Activated CD4-positive, alpha-beta T cell treated with anti-CD3 and anti-CD28 coated beads for 36 hours (primary cell): Measurements from ENCODE around the gene SCNN1A. TPM values are rescaled to one million over a fixed set of nuclear protein-coding genes. Genes with fewer than 3 reads are reported as not detected.

Source experiments
- ATAC-seq: fragments of 200-7000 bp; cut with Tn5 transposase; one replicate; pipeline ENCODE4 v1.10.0; 2021; ENCODE audit warnings: mild to moderate bottlenecking, moderate library complexity
- CTCF ChIA-PET: fragments of 350-600 bp; sonication (Branson Sonifier 250); formaldehyde crosslinking; loops from one replicate; lab custom pipeline; 2021; ENCODE audit warnings: antibody characterized with exemption; lab: Charles Lee
- POLR2A ChIA-PET: fragments of 350-600 bp; sonication (Branson Sonifier 250); formaldehyde crosslinking; loops from one replicate; lab custom pipeline; 2021; ENCODE audit warnings: antibody characterized with exemption, inconsistent platforms; lab: Charles Lee
- DNase-seq: peaks from one replicate; pipeline ENCODE4 v3.0.0-alpha.2; 2020
- H3K27ac Mint-ChIP-seq: one replicate; pipeline ENCODE4 v1.8.0; 2021; ENCODE audit warnings: mixed read lengths
- H3K27me3 Mint-ChIP-seq: one replicate; pipeline ENCODE4 v1.8.0; 2021; ENCODE audit warnings: mixed read lengths
- H3K36me3 Mint-ChIP-seq: one replicate; pipeline ENCODE4 v1.8.0; 2021; ENCODE audit warnings: low read depth, mixed read lengths
- H3K4me1 Mint-ChIP-seq: one replicate; pipeline ENCODE4 v1.8.0; 2021; ENCODE audit warnings: mixed read lengths
- H3K4me3 Mint-ChIP-seq: one replicate; pipeline ENCODE4 v1.8.0; 2021; ENCODE audit warnings: mild to moderate bottlenecking, moderate library complexity, mixed read lengths
- H3K9me3 Mint-ChIP-seq: one replicate; pipeline ENCODE4 v1.8.0; 2021; ENCODE audit warnings: low read depth, mixed read lengths
- intact Hi-C, 2 experiments: fragments of 100-400 bp; cut with DNase I in 1 of 2; cut with micrococcal nuclease in 1 of 2; formaldehyde crosslinking; loops; one replicate each; pipeline versions ENCODE4 v1.14.2 to v1.15.1; 2022 to 2024; cut with DNase I, micrococcal nuclease
- total RNA-seq, 2 experiments: library from RNA; stranded (reverse); gene quantifications; one replicate each; pipeline ENCODE4 v1.2.3, GENCODE V29; 2021

The SCNN1A gene
- total RNA-seq, 2 experiments from 2014 or later: 0.05 TPM; not detected in 1

DNA sequence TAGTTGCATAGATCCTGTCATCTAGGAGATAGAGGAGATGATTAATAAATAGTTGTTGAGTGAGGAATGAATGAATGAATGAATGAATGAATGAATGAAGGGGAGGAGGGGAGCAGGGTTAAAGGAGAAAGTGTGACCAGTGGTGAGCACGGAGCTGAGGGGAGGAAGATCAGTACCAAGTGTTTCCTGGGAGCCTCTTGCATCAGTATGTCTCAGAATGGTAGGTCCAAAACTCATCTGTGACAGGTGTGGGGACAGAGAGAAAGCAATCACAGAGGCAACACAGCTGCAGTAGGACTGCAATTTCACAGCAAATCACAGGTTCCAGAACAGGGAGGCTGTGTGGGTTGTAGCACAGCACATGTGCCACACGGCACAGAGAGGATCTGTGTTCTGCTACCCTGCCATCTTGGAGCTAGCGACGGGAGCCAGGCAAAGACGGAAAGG is 19.0 kb downstream of the SCNN1A start:
- no peak overlapping the region for H3K4me3 Mint-ChIP-seq
- no peaks in the 10 kb centered on the region for H3K9me3 Mint-ChIP-seq
- no peaks in the 10 kb centered on the region for H3K36me3 Mint-ChIP-seq
- intact Hi-C loops: no loop called here
- DNase-seq (no peak), ATAC-seq (no peak)
- no peak overlapping the region for H3K27ac Mint-ChIP-seq
- ChIA-PET POLR2A (interaction anchor here (1.4 kb wide), 1 partner anchor 114 kb away, joined by 4 read pairs; the partner anchor contains the start of gene VAMP1), CTCF (interaction anchor here (0.7 to 0.9 kb wide), 5 partner anchors 11 to 308 kb away, joined by 3 to 4 read pairs (median 3); no protein-coding TSS in a partner anchor)
- H3K27me3 Mint-ChIP-seq: no peaks in the 10 kb centered on the region
- peaks cover 12% of the 10 kb centered on the region for H3K4me1 Mint-ChIP-seq

DNA sequence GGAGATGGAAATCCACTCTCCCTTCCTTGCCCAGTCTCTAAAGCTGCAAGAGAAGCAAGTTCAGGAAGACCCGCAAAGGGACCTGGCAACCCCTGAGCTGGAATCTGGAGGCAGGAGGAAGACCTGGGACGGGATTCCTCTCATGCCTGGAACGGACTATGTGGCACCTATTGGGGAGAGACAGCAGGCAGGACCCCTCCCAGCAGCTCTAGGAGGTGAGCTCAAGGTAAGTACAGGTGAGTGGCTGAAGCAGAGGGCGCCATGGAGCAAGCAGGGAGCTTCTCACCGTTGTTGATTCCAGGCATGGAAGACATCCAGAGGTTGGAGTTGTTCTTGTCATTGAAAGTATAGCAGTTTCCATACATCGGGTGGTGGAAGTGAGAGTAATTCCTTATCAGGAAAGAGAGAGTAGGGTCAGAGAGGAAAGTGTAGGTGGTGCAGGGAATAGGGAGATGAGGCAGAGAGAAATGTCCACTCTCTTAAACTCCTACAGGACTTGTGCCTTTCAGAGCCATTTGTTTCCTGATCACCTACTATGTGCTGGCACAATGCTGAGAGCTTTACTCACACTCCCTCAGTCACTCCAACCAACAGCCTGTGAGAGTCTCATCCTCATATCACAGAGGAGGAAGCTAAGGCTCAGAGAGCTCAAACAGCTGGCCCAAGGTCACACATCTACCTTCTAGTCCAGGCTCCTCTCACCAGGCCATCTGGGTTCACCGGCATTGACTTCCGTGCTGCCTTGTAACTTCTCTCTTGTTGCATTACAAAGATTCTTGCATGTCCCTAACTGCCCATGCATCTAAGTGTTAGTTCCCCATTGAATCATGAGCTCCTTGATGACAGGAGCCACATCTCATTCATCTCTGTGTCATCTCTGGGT is 19.6 kb downstream of the SCNN1A start:
- CTCF ChIA-PET: interaction anchor here (0.6 to 0.9 kb wide), 6 partner anchors 10 to 307 kb away, joined by 3 to 4 read pairs (median 3); no protein-coding TSS in a partner anchor
- intact Hi-C loops: no loop called here
- Mint-ChIP-seq H3K36me3 (no peaks in the 10 kb centered on the region), H3K4me3 (no peak overlapping the region), H3K4me1 (peaks cover 6% of the 10 kb centered on the region), H3K9me3 (no peaks in the 10 kb centered on the region), H3K27me3 (no peaks in the 10 kb centered on the region), H3K27ac (no peak overlapping the region)
- ATAC-seq (no peak), DNase-seq (no peak)
- POLR2A ChIA-PET: interaction anchor here (0.5 to 1.4 kb wide), 2 partner anchors 114 to 119 kb away, joined by 4 read pairs; partner anchors contain the start of gene VAMP1

- Mint-ChIP-seq H3K4me3 (no peak overlapping the region), H3K27me3 (no peaks in the 10 kb centered on the region), H3K27ac (no peak overlapping the region), H3K4me1 (no peaks in the 10 kb centered on the region), H3K9me3 (no peaks in the 10 kb centered on the region), H3K36me3 (no peaks in the 10 kb centered on the region)
- ATAC-seq: no peak
- ChIA-PET POLR2A (no interaction called here), CTCF (interaction anchor here (0.7 kb wide), 1 partner anchor 15 kb away, joined by 3 read pairs; no protein-coding TSS in a partner anchor)
- DNase-seq: no peak
- intact Hi-C loops: no loop called here
Observed at GRCh38 chr12:6354495-6355393, 20.6 kb downstream of the SCNN1A start.

GRCh38 chr12:6352193-6353173 is 22.9 kb downstream of the SCNN1A start:
- Mint-ChIP-seq H3K27me3 (no peaks in the 10 kb centered on the region), H3K36me3 (no peaks in the 10 kb centered on the region), H3K4me3 (no peak overlapping the region), H3K4me1 (peaks cover 2% of the 10 kb centered on the region), H3K27ac (no peak overlapping the region), H3K9me3 (no peaks in the 10 kb centered on the region)
- ChIA-PET CTCF (interaction anchor here (0.8 to 1.1 kb wide), 2 partner anchors 9 to 440 kb away, joined by 3 read pairs; no protein-coding TSS in a partner anchor), POLR2A (no interaction called here)
- ATAC-seq: no peak
- intact Hi-C loops: no loop called here
- DNase-seq: no peak

DNA sequence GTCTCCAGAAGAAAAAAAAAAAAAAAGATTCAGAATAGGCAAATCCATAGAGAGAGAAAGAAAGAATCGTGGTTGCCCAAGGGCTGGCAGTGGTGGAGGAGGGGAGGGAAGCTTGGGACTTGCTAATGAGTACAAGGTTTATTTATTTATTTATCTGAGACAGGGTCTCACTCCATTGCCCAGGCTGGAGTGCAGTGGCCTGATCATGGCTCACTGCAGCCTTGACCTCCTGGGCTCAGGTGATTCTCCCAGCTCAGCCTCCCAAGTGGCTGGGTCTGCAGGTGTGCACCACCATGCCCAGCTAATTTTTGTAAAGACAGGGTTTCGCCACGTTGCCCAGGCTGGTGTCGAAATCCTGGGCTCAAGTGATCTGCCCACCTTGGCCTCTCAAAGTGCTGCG is 23.7 kb downstream of the SCNN1A start:
- intact Hi-C loops: no loop called here

DNA sequence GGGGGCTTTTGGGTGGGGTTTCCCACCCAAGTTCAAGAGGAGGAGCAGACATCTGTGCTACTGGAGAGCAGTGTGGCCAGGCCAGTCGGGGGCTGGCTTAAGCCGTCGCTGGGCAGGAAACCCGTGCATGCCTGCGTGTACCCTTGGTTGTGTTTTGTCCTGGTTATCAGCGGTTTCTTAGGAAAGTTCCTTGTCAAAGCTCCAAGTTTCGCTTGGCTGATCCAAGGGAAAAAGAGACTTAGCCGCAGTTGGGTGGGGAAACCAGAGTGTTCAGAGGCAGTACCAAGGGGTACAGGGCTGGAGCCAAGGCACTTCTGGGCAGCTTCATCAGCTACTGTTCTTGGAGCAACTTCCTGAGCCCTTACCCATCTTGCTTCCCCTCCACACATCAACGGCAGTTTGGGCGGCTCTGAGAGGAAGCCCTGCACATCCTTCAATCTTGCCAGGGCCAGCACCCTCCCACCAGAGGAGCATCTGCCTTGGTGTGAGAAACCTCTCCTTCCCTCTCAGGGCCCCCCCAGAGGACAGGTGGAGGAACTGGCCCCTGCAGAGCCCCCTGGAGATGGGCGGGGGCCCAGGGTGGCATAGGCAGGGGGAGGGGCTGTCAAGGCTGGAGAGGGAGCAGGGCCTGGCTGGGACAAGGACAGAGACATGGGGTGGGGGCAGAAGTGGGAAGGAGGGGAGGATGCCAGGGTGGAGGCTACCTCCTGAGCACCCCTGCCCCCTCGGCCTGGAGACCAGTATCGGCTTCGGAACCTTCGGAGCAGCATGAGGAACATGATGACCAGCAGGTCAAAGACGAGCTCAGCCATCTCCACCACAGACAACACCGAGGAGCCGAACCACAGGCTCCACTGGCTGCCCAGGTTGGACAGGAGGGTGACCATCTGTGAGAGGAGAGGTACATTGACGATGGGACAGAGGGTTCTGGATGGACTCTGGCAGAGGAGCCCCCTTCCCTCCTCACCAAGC is 27.7 kb downstream of the SCNN1A start:
- H3K9me3 Mint-ChIP-seq: no peaks in the 10 kb centered on the region
- CTCF ChIA-PET: interaction anchor here (0.6 to 0.7 kb wide), 2 partner anchors 129 to 405 kb away, joined by 4 read pairs; partner anchors contain the start of gene MLF2
- no peaks in the 10 kb centered on the region for H3K36me3 Mint-ChIP-seq
- POLR2A ChIA-PET: interaction anchor here (0.7 kb wide), 1 partner anchor 8 kb away, joined by 3 read pairs; no protein-coding TSS in a partner anchor
- H3K4me3 Mint-ChIP-seq: no peak overlapping the region
- H3K4me1 Mint-ChIP-seq: peaks cover 38% of the 10 kb centered on the region
- ATAC-seq: no peak
- no peaks in the 10 kb centered on the region for H3K27me3 Mint-ChIP-seq
- no peak for DNase-seq
- H3K27ac Mint-ChIP-seq: no peak overlapping the region
- intact Hi-C loops: no loop called here

More for the DNA sequence above, 23.7 kb downstream of the SCNN1A start:
- no peak for DNase-seq
- Mint-ChIP-seq H3K27ac (no peak overlapping the region), H3K4me3 (no peak overlapping the region), H3K4me1 (peaks cover 10% of the 10 kb centered on the region), H3K27me3 (no peaks in the 10 kb centered on the region), H3K36me3 (no peaks in the 10 kb centered on the region), H3K9me3 (no peaks in the 10 kb centered on the region)
- POLR2A ChIA-PET: interaction anchor here (0.6 kb wide), 1 partner anchor 18 kb away, joined by 6 read pairs; no protein-coding TSS in a partner anchor
- ATAC-seq: no peak
- CTCF ChIA-PET: interaction anchor here (0.8 to 0.9 kb wide), 2 partner anchors 114 to 441 kb away, joined by 3 read pairs; no protein-coding TSS in a partner anchor

- no peaks in the 10 kb centered on the region for H3K9me3 Mint-ChIP-seq
Observed at GRCh38 chr12:6346942-6347341, 28.4 kb downstream of the SCNN1A start.

GRCh38 chr12:6346235-6346832 is 29.0 kb downstream of the SCNN1A start:
- H3K27me3 Mint-ChIP-seq: no peaks in the 10 kb centered on the region
- POLR2A ChIA-PET: interaction anchor here (0.6 to 1.8 kb wide), 3 partner anchors 10 to 615 kb away, joined by 3 to 11 read pairs (median 6); no protein-coding TSS in a partner anchor

More at GRCh38 chr12:6346942-6347341, 28.4 kb downstream of the SCNN1A start:
- DNase-seq (no peak), ATAC-seq (no peak)
- H3K27ac Mint-ChIP-seq: no peak overlapping the region
- H3K27me3 Mint-ChIP-seq: no peaks in the 10 kb centered on the region
- no peak overlapping the region for H3K4me3 Mint-ChIP-seq
- CTCF ChIA-PET: interaction anchor here (0.6 to 2.2 kb wide), 3 partner anchors 24 to 406 kb away, joined by 4 to 6 read pairs (median 4); partner anchors contain the start of gene MLF2
- intact Hi-C loops: no loop called here
- POLR2A ChIA-PET: no interaction called here
- peaks cover 45% of the 10 kb centered on the region for H3K4me1 Mint-ChIP-seq
- no peaks in the 10 kb centered on the region for H3K36me3 Mint-ChIP-seq

More at GRCh38 chr12:6346235-6346832, 29.0 kb downstream of the SCNN1A start:
- Mint-ChIP-seq H3K9me3 (no peaks in the 10 kb centered on the region), H3K27ac (peak overlapping the region; percentile 20), H3K36me3 (no peaks in the 10 kb centered on the region), H3K4me1 (peaks cover 47% of the 10 kb centered on the region), H3K4me3 (no peak overlapping the region)
- CTCF ChIA-PET: interaction anchor here (0.6 to 2.2 kb wide), 6 partner anchors 20 to 259 kb away, joined by 3 to 7 read pairs (median 4); no protein-coding TSS in a partner anchor
- DNase-seq: no peak
- intact Hi-C loops: no loop called here
- no peak for ATAC-seq
